ENCODE measurements around the gene PRAMEF17.
"Not testable (repeated sequence)": the region's sequence is repeated elsewhere in the genome, so short reads cannot be mapped to it uniquely, and the experiment has no call there.

DNA sequence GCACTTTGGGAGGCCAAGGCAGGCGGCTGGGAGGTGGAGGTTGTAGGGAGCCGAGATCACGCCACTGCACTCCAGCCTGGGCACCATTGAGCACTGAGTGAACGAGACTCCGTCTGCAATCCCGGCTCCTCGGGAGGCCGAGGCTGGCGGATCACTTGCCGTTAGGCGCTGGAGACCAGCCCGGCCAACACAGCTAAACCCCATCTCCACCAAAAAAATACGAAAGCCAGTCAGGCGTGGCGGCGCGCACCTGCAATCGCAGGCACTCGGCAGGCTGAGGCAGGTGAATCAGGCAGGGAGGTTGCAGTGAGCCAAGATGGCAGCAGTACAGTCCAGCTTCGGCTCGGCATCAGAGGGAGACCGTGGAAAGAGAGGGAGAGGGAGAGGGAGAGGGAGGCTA lies 5.9 kb downstream of the PRAMEF17 start:
- TF ChIP-seq, protein P1, sequence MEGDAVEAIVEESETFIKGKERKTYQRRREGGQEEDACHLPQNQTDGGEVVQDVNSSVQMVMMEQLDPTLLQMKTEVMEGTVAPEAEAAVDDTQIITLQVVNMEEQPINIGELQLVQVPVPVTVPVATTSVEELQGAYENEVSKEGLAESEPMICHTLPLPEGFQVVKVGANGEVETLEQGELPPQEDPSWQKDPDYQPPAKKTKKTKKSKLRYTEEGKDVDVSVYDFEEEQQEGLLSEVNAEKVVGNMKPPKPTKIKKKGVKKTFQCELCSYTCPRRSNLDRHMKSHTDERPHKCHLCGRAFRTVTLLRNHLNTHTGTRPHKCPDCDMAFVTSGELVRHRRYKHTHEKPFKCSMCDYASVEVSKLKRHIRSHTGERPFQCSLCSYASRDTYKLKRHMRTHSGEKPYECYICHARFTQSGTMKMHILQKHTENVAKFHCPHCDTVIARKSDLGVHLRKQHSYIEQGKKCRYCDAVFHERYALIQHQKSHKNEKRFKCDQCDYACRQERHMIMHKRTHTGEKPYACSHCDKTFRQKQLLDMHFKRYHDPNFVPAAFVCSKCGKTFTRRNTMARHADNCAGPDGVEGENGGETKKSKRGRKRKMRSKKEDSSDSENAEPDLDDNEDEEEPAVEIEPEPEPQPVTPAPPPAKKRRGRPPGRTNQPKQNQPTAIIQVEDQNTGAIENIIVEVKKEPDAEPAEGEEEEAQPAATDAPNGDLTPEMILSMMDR (IDR thresholded peaks at IDR 0.05) = not testable (repeated sequence)
- TF ChIP-seq EZH2, EZH2phosphoT487 (IDR thresholded peaks at IDR 0.05): not testable (repeated sequence)
